Left lung (tissue), 10 donors: ENCODE measurements around the gene TTLL3. TPM values are rescaled to one million over a fixed set of nuclear protein-coding genes. Genes with fewer than 3 reads are reported as not detected.

ENCODE experiments used
- ATAC-seq: fragments of 200-7000 bp; cut with Tn5 transposase; one replicate; pipeline ENCODE4 v1.9.1; 2020; ENCODE audit warnings: moderate library complexity
- DNase-seq, 4 donors: peaks; one replicate each; pipeline ENCODE4 v3.0.0-alpha.2; 2013 to 2020
- H3K27ac ChIP-seq, 2 donors: fragments of 200-600 bp; sonication (generic) in 1 of 2; one replicate each; pipeline versions ENCODE4 v1.5.0 to v1.8.0; 2020 to 2021
- H3K27me3 ChIP-seq, 2 donors: fragments of 200-600 bp; sonication (generic) in 1 of 2; one replicate each; pipeline versions ENCODE4 v1.5.0 to v1.8.0; 2020 to 2021
- H3K36me3 ChIP-seq, 2 donors: fragments of 200-600 bp; sonication (generic) in 1 of 2; one replicate each; pipeline versions ENCODE4 v1.5.0 to v1.8.0; 2020 to 2021
- H3K4me1 ChIP-seq, 2 donors: fragments of 200-600 bp; one replicate each; pipeline ENCODE4 v1.8.0; 2021
- H3K4me3 ChIP-seq, 2 donors: fragments of 200-600 bp; sonication (generic) in 1 of 2; one replicate each; pipeline versions ENCODE4 v1.5.0 to v1.8.0; 2020 to 2021; ENCODE audit warnings: mild to moderate bottlenecking in 1 of 2
- H3K9me3 ChIP-seq, 2 donors: fragments of 200-600 bp; sonication (generic) in 1 of 2; one replicate each; pipeline versions ENCODE4 v1.5.0 to v1.8.0; 2020 to 2021
- intact Hi-C, 2 donors: fragments of 100-400 bp; cut with DNase I; formaldehyde crosslinking; loops; one replicate each; pipeline versions ENCODE4 v1.11.2 to v1.14.2; 2022
- polyA plus RNA-seq, 6 donors: library from polyadenylated mRNA; unstranded; fragments of 120-200 nt; gene quantifications; one replicate each; pipeline ENCODE4 v1.2.1, GENCODE V29; 2013; ENCODE audit not compliant: insufficient read length in 6 of 6
- total RNA-seq, 2 donors: library from RNA; stranded (reverse); fragmentation: NEBNext Ultra II Directional; extraction: Animal tissue kit (Norgen Biotek cat#: 25700); gene quantifications; one replicate each; pipeline ENCODE4 v1.2.1, GENCODE V29; 2021
- TF ChIP-seq, protein P1 (sequence below), 2 donors: fragments of 200-600 bp; sonication (generic) in 1 of 2; IDR thresholded peaks; one replicate each; pipeline versions ENCODE4 v1.5.0 to v1.8.0; 2021; ENCODE audit warnings: antibody characterized with exemption in 2 of 2
- donor health status: DM: no; HTN: yes; CAD: no.
- donor health status: DM: no; HTN: no; CAD: no.

TTLL3 gene
- total and polyA plus RNA-seq, 8 donors = 30.5 to 103 (median 88.6) TPM

GRCh38 chr3:9781978-9782603, 28.0 kb upstream of the TTLL3 start:
- no peak for DNase-seq
- intact Hi-C loops = no loop called here
- Histone ChIP-seq H3K36me3 (peaks cover 0 to 69% of the 10 kb centered on the region in 2 donors), H3K27ac (peak overlapping the region in 1 of 2 donors; percentile 88), H3K4me3 (no peak overlapping the region), H3K4me1 (peaks cover 3 to 53% of the 10 kb centered on the region in 2 donors), H3K9me3 (no peaks in the 10 kb centered on the region), H3K27me3 (no peaks in the 10 kb centered on the region)
- no peak for ATAC-seq
- TF ChIP-seq, protein P1, sequence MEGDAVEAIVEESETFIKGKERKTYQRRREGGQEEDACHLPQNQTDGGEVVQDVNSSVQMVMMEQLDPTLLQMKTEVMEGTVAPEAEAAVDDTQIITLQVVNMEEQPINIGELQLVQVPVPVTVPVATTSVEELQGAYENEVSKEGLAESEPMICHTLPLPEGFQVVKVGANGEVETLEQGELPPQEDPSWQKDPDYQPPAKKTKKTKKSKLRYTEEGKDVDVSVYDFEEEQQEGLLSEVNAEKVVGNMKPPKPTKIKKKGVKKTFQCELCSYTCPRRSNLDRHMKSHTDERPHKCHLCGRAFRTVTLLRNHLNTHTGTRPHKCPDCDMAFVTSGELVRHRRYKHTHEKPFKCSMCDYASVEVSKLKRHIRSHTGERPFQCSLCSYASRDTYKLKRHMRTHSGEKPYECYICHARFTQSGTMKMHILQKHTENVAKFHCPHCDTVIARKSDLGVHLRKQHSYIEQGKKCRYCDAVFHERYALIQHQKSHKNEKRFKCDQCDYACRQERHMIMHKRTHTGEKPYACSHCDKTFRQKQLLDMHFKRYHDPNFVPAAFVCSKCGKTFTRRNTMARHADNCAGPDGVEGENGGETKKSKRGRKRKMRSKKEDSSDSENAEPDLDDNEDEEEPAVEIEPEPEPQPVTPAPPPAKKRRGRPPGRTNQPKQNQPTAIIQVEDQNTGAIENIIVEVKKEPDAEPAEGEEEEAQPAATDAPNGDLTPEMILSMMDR (IDR thresholded peaks at IDR 0.05) = no peak

- Histone ChIP-seq H3K36me3 (peaks cover 0 to 76% of the 10 kb centered on the region in 2 donors), H3K27ac (peak overlapping the region in 1 of 2 donors; percentile 88), H3K4me1 (peaks cover 3 to 50% of the 10 kb centered on the region in 2 donors), H3K4me3 (no peak overlapping the region), H3K9me3 (no peaks in the 10 kb centered on the region), H3K27me3 (no peaks in the 10 kb centered on the region)
- ATAC-seq = no peak
- TF ChIP-seq, protein P1 (IDR thresholded peaks at IDR 0.05) = no peak
- intact Hi-C loops = no loop called here
- DNase-seq = no peak
These were observed 27.3 kb upstream of the TTLL3 start for GRCh38 chr3:9782770-9783169.

DNA sequence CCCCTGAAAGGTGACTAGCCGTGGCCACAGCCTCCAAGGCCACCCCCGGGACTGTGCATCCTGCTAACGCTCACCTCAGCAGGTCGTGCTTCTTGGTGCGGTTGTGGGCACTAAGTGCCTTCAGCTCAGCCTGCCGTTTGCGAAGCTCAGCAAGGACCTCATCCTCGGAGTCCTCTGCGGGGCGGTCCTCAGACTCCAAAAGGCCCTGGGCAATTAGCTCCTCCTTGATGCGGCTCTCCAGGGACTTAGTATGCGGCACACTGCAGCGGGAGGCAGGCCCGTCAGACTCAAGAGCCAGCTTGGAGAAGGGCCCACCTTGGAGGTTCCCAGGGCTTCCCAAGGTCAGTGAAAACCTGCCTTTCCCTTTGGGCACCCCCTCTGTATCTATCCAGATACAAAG, 26.1 kb upstream of the TTLL3 start:
- ATAC-seq (no peak), DNase-seq (no peak)
- intact Hi-C loops = no loop called here
- Histone ChIP-seq H3K36me3 (peaks cover 0 to 88% of the 10 kb centered on the region in 2 donors), H3K4me3 (no peak overlapping the region), H3K9me3 (no peaks in the 10 kb centered on the region), H3K27ac (no peak overlapping the region), H3K4me1 (peaks cover 3 to 38% of the 10 kb centered on the region in 2 donors), H3K27me3 (no peaks in the 10 kb centered on the region)
- TF ChIP-seq, protein P1 (IDR thresholded peaks at IDR 0.05) = no peak

GRCh38 chr3:9784965-9785364, 25.1 kb upstream of the TTLL3 start:
- Histone ChIP-seq H3K4me1 (peaks cover 3 to 28% of the 10 kb centered on the region in 2 donors), H3K4me3 (no peak overlapping the region), H3K27me3 (no peaks in the 10 kb centered on the region), H3K9me3 (no peaks in the 10 kb centered on the region), H3K36me3 (peaks cover 0 to 95% of the 10 kb centered on the region in 2 donors), H3K27ac (no peak overlapping the region)
- intact Hi-C loops = no loop called here
- ATAC-seq = no peak
- TF ChIP-seq, protein P1 (IDR thresholded peaks at IDR 0.05) = no peak
- no peak for DNase-seq

GRCh38 chr3:9785602-9786001, 24.5 kb upstream of the TTLL3 start:
- Histone ChIP-seq H3K4me1 (peaks cover 0 to 26% of the 10 kb centered on the region in 2 donors), H3K9me3 (no peaks in the 10 kb centered on the region), H3K4me3 (no peak overlapping the region), H3K27ac (no peak overlapping the region), H3K36me3 (peaks cover 0 to 96% of the 10 kb centered on the region in 2 donors), H3K27me3 (no peaks in the 10 kb centered on the region)
- intact Hi-C loops = no loop called here
- ATAC-seq (no peak), DNase-seq (no peak)
- TF ChIP-seq, protein P1 (IDR thresholded peaks at IDR 0.05) = no peak
